Liver (tissue), 3 donors: ENCODE measurements around the gene TMEM40.

Experiments
- FOXA1 ChIP-seq: IDR thresholded peaks from 2 replicates; pipeline ENCODE4 v1.6.1; 2016; ENCODE audit warnings: antibody characterized with exemption
- RAD21 ChIP-seq, 2 donors: IDR thresholded peaks; 2 replicates each; pipeline ENCODE4 v1.6.1; 2016; ENCODE audit warnings: antibody characterized with exemption in 2 of 2, mild to moderate bottlenecking in 2 of 2
- TAF1 ChIP-seq: conservative IDR thresholded peaks from 2 replicates; pipeline ENCODE4 v1.6.1; 2016; ENCODE audit warnings: antibody characterized with exemption, mild to moderate bottlenecking
- YY1 ChIP-seq: IDR thresholded peaks from 2 replicates; pipeline ENCODE4 v1.6.1; 2016; ENCODE audit warnings: antibody characterized with exemption, mild to moderate bottlenecking
- TF ChIP-seq, protein P1 (sequence below): fragments of 150-350 bp; IDR thresholded peaks from 2 replicates; pipeline ENCODE4 v1.5.1; 2017; ENCODE audit warnings: improper control_type of control experiment, low read depth, low read length; ENCODE audit not compliant: missing input control
- TF ChIP-seq, protein P2 (sequence below): IDR thresholded peaks from 2 replicates; pipeline ENCODE4 v1.6.1; 2016; ENCODE audit warnings: antibody characterized with exemption, mild to moderate bottlenecking
- TF ChIP-seq, protein P3 (sequence below): IDR thresholded peaks from 2 replicates; pipeline ENCODE4 v1.6.1; 2016; ENCODE audit warnings: antibody characterized with exemption
- TF ChIP-seq, protein P4 (sequence below): IDR thresholded peaks from 2 replicates; pipeline ENCODE4 v1.6.1; 2016; ENCODE audit warnings: antibody characterized with exemption
- donor health status: healthy.
- donor health status: healthy.

DNA sequence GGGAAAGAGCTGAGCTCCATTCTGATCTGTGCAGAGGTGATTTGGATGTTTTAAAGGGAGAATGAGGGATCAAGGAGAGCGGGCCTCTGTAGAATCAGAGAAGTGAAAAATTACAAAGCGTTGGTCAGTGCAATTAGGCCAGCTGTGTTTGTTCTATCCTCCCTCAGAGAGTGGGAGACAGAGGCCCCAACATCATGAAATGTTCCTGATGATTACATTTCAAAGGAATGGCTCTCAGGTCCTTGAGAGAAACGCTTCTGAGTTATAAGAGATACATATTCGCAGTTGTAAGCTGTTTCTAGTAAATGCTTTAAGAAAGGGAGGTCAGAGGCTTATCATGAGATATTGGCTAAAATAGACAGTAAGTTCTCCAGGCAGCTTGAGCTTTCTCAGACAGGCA lies 21.7 kb upstream of the TMEM40 start:
- TF ChIP-seq, protein P1, sequence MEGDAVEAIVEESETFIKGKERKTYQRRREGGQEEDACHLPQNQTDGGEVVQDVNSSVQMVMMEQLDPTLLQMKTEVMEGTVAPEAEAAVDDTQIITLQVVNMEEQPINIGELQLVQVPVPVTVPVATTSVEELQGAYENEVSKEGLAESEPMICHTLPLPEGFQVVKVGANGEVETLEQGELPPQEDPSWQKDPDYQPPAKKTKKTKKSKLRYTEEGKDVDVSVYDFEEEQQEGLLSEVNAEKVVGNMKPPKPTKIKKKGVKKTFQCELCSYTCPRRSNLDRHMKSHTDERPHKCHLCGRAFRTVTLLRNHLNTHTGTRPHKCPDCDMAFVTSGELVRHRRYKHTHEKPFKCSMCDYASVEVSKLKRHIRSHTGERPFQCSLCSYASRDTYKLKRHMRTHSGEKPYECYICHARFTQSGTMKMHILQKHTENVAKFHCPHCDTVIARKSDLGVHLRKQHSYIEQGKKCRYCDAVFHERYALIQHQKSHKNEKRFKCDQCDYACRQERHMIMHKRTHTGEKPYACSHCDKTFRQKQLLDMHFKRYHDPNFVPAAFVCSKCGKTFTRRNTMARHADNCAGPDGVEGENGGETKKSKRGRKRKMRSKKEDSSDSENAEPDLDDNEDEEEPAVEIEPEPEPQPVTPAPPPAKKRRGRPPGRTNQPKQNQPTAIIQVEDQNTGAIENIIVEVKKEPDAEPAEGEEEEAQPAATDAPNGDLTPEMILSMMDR, result no peak
- TF ChIP-seq, protein P2, sequence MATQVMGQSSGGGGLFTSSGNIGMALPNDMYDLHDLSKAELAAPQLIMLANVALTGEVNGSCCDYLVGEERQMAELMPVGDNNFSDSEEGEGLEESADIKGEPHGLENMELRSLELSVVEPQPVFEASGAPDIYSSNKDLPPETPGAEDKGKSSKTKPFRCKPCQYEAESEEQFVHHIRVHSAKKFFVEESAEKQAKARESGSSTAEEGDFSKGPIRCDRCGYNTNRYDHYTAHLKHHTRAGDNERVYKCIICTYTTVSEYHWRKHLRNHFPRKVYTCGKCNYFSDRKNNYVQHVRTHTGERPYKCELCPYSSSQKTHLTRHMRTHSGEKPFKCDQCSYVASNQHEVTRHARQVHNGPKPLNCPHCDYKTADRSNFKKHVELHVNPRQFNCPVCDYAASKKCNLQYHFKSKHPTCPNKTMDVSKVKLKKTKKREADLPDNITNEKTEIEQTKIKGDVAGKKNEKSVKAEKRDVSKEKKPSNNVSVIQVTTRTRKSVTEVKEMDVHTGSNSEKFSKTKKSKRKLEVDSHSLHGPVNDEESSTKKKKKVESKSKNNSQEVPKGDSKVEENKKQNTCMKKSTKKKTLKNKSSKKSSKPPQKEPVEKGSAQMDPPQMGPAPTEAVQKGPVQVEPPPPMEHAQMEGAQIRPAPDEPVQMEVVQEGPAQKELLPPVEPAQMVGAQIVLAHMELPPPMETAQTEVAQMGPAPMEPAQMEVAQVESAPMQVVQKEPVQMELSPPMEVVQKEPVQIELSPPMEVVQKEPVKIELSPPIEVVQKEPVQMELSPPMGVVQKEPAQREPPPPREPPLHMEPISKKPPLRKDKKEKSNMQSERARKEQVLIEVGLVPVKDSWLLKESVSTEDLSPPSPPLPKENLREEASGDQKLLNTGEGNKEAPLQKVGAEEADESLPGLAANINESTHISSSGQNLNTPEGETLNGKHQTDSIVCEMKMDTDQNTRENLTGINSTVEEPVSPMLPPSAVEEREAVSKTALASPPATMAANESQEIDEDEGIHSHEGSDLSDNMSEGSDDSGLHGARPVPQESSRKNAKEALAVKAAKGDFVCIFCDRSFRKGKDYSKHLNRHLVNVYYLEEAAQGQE, result no peak
- TF ChIP-seq RAD21 (IDR thresholded peaks at IDR 0.05) (no peak), FOXA1 (no peak), YY1 (no peak), TAF1 (no peak)
- TF ChIP-seq, protein P3, sequence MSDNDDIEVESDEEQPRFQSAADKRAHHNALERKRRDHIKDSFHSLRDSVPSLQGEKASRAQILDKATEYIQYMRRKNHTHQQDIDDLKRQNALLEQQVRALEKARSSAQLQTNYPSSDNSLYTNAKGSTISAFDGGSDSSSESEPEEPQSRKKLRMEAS, result no peak
- TF ChIP-seq, protein P4, sequence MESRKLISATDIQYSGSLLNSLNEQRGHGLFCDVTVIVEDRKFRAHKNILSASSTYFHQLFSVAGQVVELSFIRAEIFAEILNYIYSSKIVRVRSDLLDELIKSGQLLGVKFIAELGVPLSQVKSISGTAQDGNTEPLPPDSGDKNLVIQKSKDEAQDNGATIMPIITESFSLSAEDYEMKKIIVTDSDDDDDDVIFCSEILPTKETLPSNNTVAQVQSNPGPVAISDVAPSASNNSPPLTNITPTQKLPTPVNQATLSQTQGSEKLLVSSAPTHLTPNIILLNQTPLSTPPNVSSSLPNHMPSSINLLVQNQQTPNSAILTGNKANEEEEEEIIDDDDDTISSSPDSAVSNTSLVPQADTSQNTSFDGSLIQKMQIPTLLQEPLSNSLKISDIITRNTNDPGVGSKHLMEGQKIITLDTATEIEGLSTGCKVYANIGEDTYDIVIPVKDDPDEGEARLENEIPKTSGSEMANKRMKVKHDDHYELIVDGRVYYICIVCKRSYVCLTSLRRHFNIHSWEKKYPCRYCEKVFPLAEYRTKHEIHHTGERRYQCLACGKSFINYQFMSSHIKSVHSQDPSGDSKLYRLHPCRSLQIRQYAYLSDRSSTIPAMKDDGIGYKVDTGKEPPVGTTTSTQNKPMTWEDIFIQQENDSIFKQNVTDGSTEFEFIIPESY, result no peak
